Activated CD8-positive, alpha-beta T cell treated with anti-CD3 and anti-CD28 coated beads, Interleukin-2, amount 10 ng/mL, durations not matched to agents 7 days and 5 days (primary cell): ENCODE results near the gene CHRNA10. TPM values are rescaled to one million over a fixed set of nuclear protein-coding genes. Genes with fewer than 3 reads are reported as not detected.

Experiments
- ATAC-seq: fragments of 150-1000 bp; cut with Tn5 transposase; one replicate; pipeline ENCODE4 v1.10.0; 2021; ENCODE audit warnings: moderate library complexity
- CTCF ChIA-PET: fragments of 350-600 bp; sonication (Branson Sonifier 250); formaldehyde crosslinking; loops from one replicate; lab custom pipeline; 2021; ENCODE audit warnings: antibody characterized with exemption; lab: Charles Lee
- POLR2A ChIA-PET: fragments of 350-600 bp; sonication (Branson Sonifier 250); formaldehyde crosslinking; loops from one replicate; lab custom pipeline; 2021; ENCODE audit warnings: antibody characterized with exemption; lab: Charles Lee
- DNase-seq: peaks from one replicate; pipeline ENCODE4 v3.0.0-alpha.2; 2020
- H3K27ac Mint-ChIP-seq: one replicate; pipeline ENCODE4 v1.8.0; 2021; ENCODE audit warnings: mild to moderate bottlenecking, mixed read lengths
- H3K27me3 Mint-ChIP-seq: one replicate; pipeline ENCODE4 v1.8.0; 2021; ENCODE audit warnings: low read depth, mixed read lengths
- H3K36me3 Mint-ChIP-seq: one replicate; pipeline ENCODE4 v1.8.0; 2021; ENCODE audit warnings: low read depth, mixed read lengths
- H3K4me1 Mint-ChIP-seq: one replicate; pipeline ENCODE4 v1.8.0; 2021; ENCODE audit warnings: low read depth, mixed read lengths
- H3K4me3 Mint-ChIP-seq: one replicate; pipeline ENCODE4 v1.8.0; 2021; ENCODE audit warnings: mild to moderate bottlenecking, mixed read lengths
- H3K9me3 Mint-ChIP-seq: one replicate; pipeline ENCODE4 v1.8.0; 2022; ENCODE audit warnings: mixed read lengths; ENCODE audit not compliant: insufficient read depth
- total RNA-seq, 2 experiments: library from RNA; stranded (reverse); gene quantifications; one replicate each; pipeline ENCODE4 v1.2.3, GENCODE V29; 2021

Gene CHRNA10
- total RNA-seq, 2 experiments from 2014 or later: 2.6 to 3.0 TPM

- no peak overlapping the region for H3K4me3 Mint-ChIP-seq
- peaks cover 6% of the 10 kb centered on the region for H3K4me1 Mint-ChIP-seq
- H3K36me3 Mint-ChIP-seq: no peaks in the 10 kb centered on the region
- ChIA-PET CTCF (no interaction called here), POLR2A (no interaction called here)
- ATAC-seq: no peak
- DNase-seq: no peak
- H3K27me3 Mint-ChIP-seq: no peaks in the 10 kb centered on the region
- H3K27ac Mint-ChIP-seq: no peak overlapping the region
- no peaks in the 10 kb centered on the region for H3K9me3 Mint-ChIP-seq
These were observed 47.3 kb downstream of the CHRNA10 start for GRCh38 chr11:3623767-3624458.

GRCh38 chr11:3623121-3623520 is 48.1 kb downstream of the CHRNA10 start:
- DNase-seq (no peak), ATAC-seq (no peak)
- H3K27me3 Mint-ChIP-seq: no peaks in the 10 kb centered on the region

GRCh38 chr11:3622521-3622920 is 48.7 kb downstream of the CHRNA10 start:
- Mint-ChIP-seq H3K4me1 (peaks cover 6% of the 10 kb centered on the region), H3K9me3 (no peaks in the 10 kb centered on the region), H3K27me3 (no peaks in the 10 kb centered on the region), H3K4me3 (no peak overlapping the region), H3K36me3 (no peaks in the 10 kb centered on the region), H3K27ac (no peak overlapping the region)
- DNase-seq (no peak), ATAC-seq (no peak)
- ChIA-PET CTCF (no interaction called here), POLR2A (no interaction called here)

More at GRCh38 chr11:3623121-3623520, 48.1 kb downstream of the CHRNA10 start:
- H3K36me3 Mint-ChIP-seq: no peaks in the 10 kb centered on the region
- H3K4me3 Mint-ChIP-seq: no peak overlapping the region
- POLR2A ChIA-PET: no interaction called here
- H3K9me3 Mint-ChIP-seq: no peaks in the 10 kb centered on the region
- no peak overlapping the region for H3K27ac Mint-ChIP-seq
- H3K4me1 Mint-ChIP-seq: peaks cover 6% of the 10 kb centered on the region
- CTCF ChIA-PET: no interaction called here

- no peaks in the 10 kb centered on the region for H3K27me3 Mint-ChIP-seq
- H3K36me3 Mint-ChIP-seq: no peaks in the 10 kb centered on the region
- no peak overlapping the region for H3K27ac Mint-ChIP-seq
- peaks cover 12% of the 10 kb centered on the region for H3K4me1 Mint-ChIP-seq
- DNase-seq: no peak
- ChIA-PET CTCF (interaction anchor here (2.5 kb wide), 1 partner anchor 9 kb away, joined by 9 read pairs; no protein-coding TSS in a partner anchor), POLR2A (no interaction called here)
- no peaks in the 10 kb centered on the region for H3K9me3 Mint-ChIP-seq
- H3K4me3 Mint-ChIP-seq: no peak overlapping the region
- no peak for ATAC-seq
These were observed 53.2 kb downstream of the CHRNA10 start for GRCh38 chr11:3617990-3618389.

- H3K36me3 Mint-ChIP-seq: no peaks in the 10 kb centered on the region
- POLR2A ChIA-PET: no interaction called here
- H3K27me3 Mint-ChIP-seq: no peaks in the 10 kb centered on the region
- ATAC-seq: no peak
- DNase-seq: no peak
- no peak overlapping the region for H3K4me3 Mint-ChIP-seq
- H3K27ac Mint-ChIP-seq: no peak overlapping the region
- peaks cover 12% of the 10 kb centered on the region for H3K4me1 Mint-ChIP-seq
- no peaks in the 10 kb centered on the region for H3K9me3 Mint-ChIP-seq
- CTCF ChIA-PET: interaction anchor here (2.5 kb wide), 1 partner anchor 8 kb away, joined by 9 read pairs; no protein-coding TSS in a partner anchor
These were observed 54.3 kb downstream of the CHRNA10 start for GRCh38 chr11:3616721-3617460.

GRCh38 chr11:3615998-3616397 is 55.2 kb downstream of the CHRNA10 start:
- ChIA-PET POLR2A (no interaction called here), CTCF (no interaction called here)
- H3K27me3 Mint-ChIP-seq: no peaks in the 10 kb centered on the region
- no peaks in the 10 kb centered on the region for H3K9me3 Mint-ChIP-seq
- peaks cover 12% of the 10 kb centered on the region for H3K4me1 Mint-ChIP-seq
- H3K4me3 Mint-ChIP-seq: no peak overlapping the region
- DNase-seq (no peak), ATAC-seq (no peak)
- H3K36me3 Mint-ChIP-seq: no peaks in the 10 kb centered on the region
- no peak overlapping the region for H3K27ac Mint-ChIP-seq

Other genes with a start within 250 kb of the CHRNA10 start
- not detected for gene ART5, start 29.4 kb downstream of the CHRNA10 start, total RNA-seq
- not detected for gene ART1, start 26.3 kb downstream of the CHRNA10 start, total RNA-seq
- gene NUP98, start 126.2 kb upstream of the CHRNA10 start, total RNA-seq: 100 to 1,000 TPM; 106 to 108 TPM
- gene PGAP2, start 137.2 kb upstream of the CHRNA10 start, total RNA-seq: 10 to 100 TPM; 23.8 to 25.7 TPM
- 100 to 1,000 TPM; 173 to 191 TPM for gene RHOG, start 169.6 kb upstream of the CHRNA10 start, total RNA-seq
- gene STIM1, start 184.3 kb upstream of the CHRNA10 start, total RNA-seq: 100 to 1,000 TPM in 1 of 2 experiments, 10 to 100 TPM in 1; 97.3 to 104 TPM